Fibroblast of upper back skin (primary cell): ENCODE results near the gene KRTAP19-7.

Source experiments
- DNase-seq: peaks from one replicate; pipeline ENCODE4 v3.0.0-alpha.2; 2013

The KRTAP19-7 gene

GRCh38 chr21:30561264-30561895 lies at the start of gene KRTAP19-7:
Gene KRTAP19-7 (minus strand): TSS chr21:30561314. CDS start chr21:30561289, 25 bp downstream.
- no peak for DNase-seq

- no peak for DNase-seq
These were observed 44.9 kb upstream of the KRTAP19-7 start for GRCh38 chr21:30605968-30606367.

DNA sequence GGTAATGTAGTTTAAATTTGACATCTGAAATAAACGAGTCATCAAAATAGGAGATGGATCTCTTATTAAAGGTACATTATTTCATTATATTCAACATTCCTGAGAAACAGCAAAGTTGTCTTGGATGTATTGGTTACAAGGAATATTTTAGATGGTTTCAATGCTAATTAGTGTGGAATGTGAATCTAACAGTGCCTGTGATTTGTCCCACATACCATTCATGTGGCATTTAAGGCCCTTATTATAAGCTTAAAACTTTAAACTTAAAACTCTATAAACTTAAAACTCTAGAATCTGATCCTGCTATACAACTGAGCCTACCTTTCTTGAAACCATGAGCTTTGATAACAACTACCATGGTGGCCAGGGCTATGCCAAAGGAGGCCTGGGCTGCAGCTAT lies 39.7 kb upstream of the KRTAP19-7 start, which contains the start of gene KRTAP22-1:
Gene KRTAP22-1, plus strand, starts transcription at position 301 of the 400 bp plus-strand sequence.
- DNase-seq: no peak

- DNase-seq: no peak
These were observed 37.7 kb upstream of the KRTAP19-7 start, which contains the start of gene KRTAP6-2 for GRCh38 chr21:30598802-30599201. Gene KRTAP6-2 (minus strand): TSS chr21:30598902. CDS start chr21:30598874, 28 bp downstream.

DNA sequence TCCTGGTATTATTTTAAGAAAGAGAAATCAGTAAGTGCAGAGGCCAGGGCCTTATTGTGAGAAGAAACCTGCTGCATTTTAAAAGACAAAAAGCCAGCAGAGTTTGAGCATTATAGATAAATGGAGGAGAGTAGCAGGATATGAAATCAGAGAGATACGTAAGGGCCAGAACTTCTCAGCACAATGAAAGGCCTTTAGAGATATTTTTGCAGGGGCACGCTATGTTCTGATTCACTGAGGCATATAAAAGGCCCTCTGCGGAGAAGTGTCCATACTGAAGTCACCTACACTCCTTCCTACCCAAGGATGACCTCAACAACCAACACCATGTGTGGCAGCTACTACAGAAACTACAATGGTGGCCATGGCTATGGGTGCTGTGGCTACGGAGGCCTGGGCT lies 31.0 kb upstream of the KRTAP19-7 start, which contains the start of gene KRTAP6-3:
Gene KRTAP6-3, plus strand, starts transcription at position 301 of the 400 bp plus-strand sequence. Its CDS starts 6 bp downstream, at position 307.
- DNase-seq: no peak

GRCh38 chr21:30590297-30590696 lies 29.2 kb upstream of the KRTAP19-7 start, which contains the start of gene KRTAP22-2:
Gene KRTAP22-2 (minus strand): TSS chr21:30590397.
- DNase-seq: no peak

- DNase-seq: no peak
These were observed 21.8 kb upstream of the KRTAP19-7 start for GRCh38 chr21:30582870-30583269.

DNA sequence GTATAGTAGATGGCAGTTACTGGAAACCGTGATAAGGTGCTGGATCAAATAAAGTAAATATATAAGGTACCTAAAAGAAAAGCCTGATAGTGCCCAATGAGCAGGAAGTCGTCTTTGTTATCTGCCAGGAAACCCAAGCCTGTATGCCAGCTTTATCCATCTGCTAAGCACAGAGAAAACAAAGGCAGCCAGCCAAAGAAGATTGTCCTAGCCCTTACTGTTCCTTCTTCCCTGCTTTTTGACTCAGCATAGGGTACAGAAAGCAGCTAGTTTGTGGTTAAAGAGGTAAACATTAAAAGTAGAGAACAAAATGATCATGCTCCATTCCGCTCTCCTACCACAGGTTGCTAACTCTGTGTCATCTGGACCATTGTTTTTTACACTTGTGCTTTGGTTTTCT lies 19.0 kb upstream of the KRTAP19-7 start:
- DNase-seq: no peak

GRCh38 chr21:30579346-30579745 lies 18.2 kb upstream of the KRTAP19-7 start:
- no peak for DNase-seq

GRCh38 chr21:30577766-30578165 lies 16.7 kb upstream of the KRTAP19-7 start:
- no peak for DNase-seq

DNA sequence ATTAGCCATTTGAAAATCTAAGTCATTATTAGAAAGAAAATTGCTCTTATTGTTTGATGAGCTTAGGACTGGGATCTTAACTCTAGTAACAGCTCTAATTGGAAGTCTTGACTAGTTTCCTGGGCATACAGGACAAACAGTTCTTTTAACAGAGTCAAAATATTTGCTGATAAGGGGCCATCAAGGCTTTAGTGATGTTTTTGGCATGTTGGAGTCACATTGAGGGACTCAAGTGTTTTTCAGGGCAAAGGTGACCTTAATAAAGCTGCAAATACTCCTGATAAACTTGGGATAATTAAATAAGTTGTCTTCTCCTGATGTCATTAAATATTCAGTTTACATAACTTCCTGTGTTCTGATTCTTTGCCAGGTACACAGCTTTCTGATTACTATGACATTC lies 6.5 kb upstream of the KRTAP19-7 start:
- DNase-seq: no peak

DNA sequence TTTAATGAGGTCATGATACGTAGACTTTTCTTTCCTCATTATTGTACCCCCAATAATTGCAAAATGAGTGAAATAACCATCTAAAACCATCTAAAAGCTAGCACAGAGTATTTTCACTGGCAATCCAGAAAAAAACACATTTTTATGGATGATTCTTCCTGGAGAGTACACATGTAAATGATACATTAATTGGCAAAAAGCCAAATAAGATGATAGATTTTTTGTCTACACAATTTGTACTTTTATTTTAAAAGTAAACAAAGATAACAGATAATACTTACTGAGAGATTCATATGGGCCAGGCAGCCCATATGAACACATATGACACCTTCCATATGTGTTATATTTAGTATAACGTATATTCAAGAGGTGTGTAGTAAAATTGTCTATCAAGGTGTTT lies 2.5 kb upstream of the KRTAP19-7 start:
- DNase-seq: no peak

DNA sequence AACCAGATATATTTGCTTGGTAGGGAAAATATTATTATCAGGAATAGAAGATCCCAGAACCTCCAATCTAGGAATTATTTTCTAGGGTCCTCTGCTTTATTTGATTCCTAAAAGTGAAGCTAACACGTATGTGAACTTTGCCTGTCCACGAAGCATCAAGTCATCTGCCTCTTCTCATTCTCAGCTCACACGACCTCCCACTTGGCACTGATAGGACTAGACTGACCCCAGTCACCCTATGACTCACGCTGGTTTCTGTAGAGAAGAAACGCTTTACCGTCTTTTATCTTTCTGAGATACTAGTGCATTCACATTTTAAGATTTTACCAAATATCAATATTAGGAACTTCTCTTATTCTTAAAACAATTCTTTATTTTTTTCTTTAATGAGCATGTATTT lies 2.0 kb upstream of the KRTAP19-7 start:
- DNase-seq: no peak

DNA sequence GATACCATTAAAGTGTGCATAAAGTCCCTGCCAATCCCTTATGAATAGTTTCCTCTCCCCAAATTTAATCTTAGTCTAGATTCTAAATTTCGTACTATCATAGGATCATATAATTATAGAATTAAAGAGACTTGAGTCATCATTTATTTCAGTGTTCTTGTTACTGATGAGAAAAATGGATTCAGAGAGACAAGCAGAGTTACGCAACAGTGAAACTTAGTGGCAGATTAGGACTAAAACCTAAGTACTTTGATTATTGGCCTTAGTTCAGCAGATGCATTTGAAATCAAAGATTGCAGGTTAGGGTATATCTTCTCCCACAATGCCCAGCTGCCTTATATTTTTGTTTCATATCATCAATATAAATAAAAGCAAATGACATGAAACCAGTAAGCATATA lies 843 bp upstream of the KRTAP19-7 start:
- DNase-seq: no peak

DNA sequence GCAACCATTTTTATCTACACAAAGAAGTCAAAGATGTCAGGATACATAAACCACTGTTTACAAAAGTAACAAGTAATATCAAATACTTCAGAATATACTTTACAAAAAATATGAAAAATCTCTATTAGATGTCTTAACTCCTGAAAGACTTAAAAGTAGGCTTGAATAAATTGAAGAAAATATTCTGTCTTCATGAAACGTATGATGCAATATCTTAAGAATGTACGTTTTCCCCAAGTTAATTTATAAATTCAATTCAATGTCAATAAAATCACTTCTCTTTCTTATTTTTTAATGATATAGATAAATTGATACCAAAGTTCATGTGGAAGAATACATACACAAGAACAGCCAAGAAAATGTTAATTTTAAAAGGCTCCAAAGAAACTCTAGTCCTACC lies 6.0 kb downstream of the KRTAP19-7 start:
- no peak for DNase-seq

DNA sequence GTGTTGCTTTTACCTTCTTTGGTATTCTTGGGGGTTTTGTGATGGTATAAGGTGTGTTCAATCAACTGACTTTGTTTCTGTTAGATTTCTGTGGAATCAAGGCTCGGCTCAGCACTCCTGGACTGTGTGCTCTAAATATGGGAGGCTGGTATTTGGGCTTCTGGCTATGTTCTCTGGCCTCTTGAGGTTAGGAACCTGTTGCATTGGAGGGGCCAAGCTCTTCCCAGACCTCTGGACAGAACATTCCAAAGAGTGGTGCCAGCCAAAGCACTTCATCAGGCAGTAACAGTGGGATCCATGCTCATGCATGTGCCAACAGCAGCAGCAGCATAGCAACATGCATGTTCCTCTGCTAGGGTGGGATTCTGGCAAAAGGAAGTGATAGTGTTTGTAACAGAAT lies 8.3 kb downstream of the KRTAP19-7 start:
- DNase-seq: no peak

DNA sequence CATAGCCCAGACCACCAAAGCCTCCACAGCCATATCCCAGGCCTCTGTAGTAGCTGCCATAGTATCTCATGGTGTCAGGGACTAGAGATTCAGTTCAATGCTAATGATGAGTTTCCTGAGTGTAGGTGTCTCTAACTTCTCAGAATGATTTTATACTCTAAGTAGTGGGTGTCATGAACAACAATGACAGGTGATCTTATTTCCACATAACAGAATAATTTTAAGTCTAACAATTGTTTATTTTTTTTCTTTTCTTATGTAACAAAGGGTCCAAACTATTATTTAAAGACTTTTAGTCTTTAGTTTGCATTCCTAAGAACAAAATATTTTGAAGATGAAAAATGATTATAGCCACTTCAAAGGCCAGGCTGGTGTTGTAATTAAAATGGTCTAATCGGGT lies 19.4 kb downstream of the KRTAP19-7 start, which contains the start of gene KRTAP19-6:
Gene KRTAP19-6, minus strand, starts transcription at position 101 of the 400 bp plus-strand sequence. Its CDS starts 31 bp downstream, at position 70.
- DNase-seq: no peak

- no peak for DNase-seq
These were observed 42.2 kb downstream of the KRTAP19-7 start for GRCh38 chr21:30518876-30519275.

GRCh38 chr21:30515681-30516080 lies 45.4 kb downstream of the KRTAP19-7 start:
- DNase-seq: no peak
